ENCODE measurements around the gene FGD5.

Gene FGD5

GRCh38 chr3:14827776-14828175 lies 9.0 kb downstream of the FGD5 start:
- Histone ChIP-seq H3K4me1 (ENCODE audit: control insufficient read depth, insufficient read depth, low read length, poor library complexity, severe bottlenecking) (no peaks in the 10 kb centered on the region), H3K27me3 (replicated peaks; ENCODE audit: control insufficient read depth, insufficient read depth, low read length, poor library complexity, severe bottlenecking) (no peaks in the 10 kb centered on the region), H3K4me3 (ENCODE audit: insufficient read depth, low read depth, low read length, poor library complexity, severe bottlenecking) (no peak overlapping the region), H3K36me3 (ENCODE audit: control insufficient read depth, insufficient read depth, low read length) (no peaks in the 10 kb centered on the region), H3K9me3 (ENCODE audit: control insufficient read depth, low read length) (no peaks in the 10 kb centered on the region), H3K27ac (ENCODE audit: insufficient read depth, low read length, poor library complexity, severe bottlenecking) (no peak overlapping the region)
- DNase-seq: no peak

GRCh38 chr3:14829811-14830210 lies 11.0 kb downstream of the FGD5 start:
- no peak overlapping the region for H3K27ac ChIP-seq (ENCODE audit: insufficient read depth, low read length, poor library complexity, severe bottlenecking)
- no peaks in the 10 kb centered on the region for H3K27me3 ChIP-seq (replicated peaks; ENCODE audit: control insufficient read depth, insufficient read depth, low read length, poor library complexity, severe bottlenecking)
- no peak overlapping the region for H3K4me3 ChIP-seq (ENCODE audit: insufficient read depth, low read depth, low read length, poor library complexity, severe bottlenecking)
- DNase-seq: no peak
- no peaks in the 10 kb centered on the region for H3K36me3 ChIP-seq (ENCODE audit: control insufficient read depth, insufficient read depth, low read length)
- H3K4me1 ChIP-seq (ENCODE audit: control insufficient read depth, insufficient read depth, low read length, poor library complexity, severe bottlenecking): no peaks in the 10 kb centered on the region
- no peaks in the 10 kb centered on the region for H3K9me3 ChIP-seq (ENCODE audit: control insufficient read depth, low read length)

GRCh38 chr3:14831916-14832450 lies 13.2 kb downstream of the FGD5 start:
- H3K4me3 ChIP-seq (ENCODE audit: insufficient read depth, low read depth, low read length, poor library complexity, severe bottlenecking): no peak overlapping the region
- H3K36me3 ChIP-seq (ENCODE audit: control insufficient read depth, insufficient read depth, low read length): no peaks in the 10 kb centered on the region
- no peaks in the 10 kb centered on the region for H3K9me3 ChIP-seq (ENCODE audit: control insufficient read depth, low read length)
- no peak overlapping the region for H3K27ac ChIP-seq (ENCODE audit: insufficient read depth, low read length, poor library complexity, severe bottlenecking)
- DNase-seq: no peak
- no peaks in the 10 kb centered on the region for H3K4me1 ChIP-seq (ENCODE audit: control insufficient read depth, insufficient read depth, low read length, poor library complexity, severe bottlenecking)
- H3K27me3 ChIP-seq (replicated peaks; ENCODE audit: control insufficient read depth, insufficient read depth, low read length, poor library complexity, severe bottlenecking): no peaks in the 10 kb centered on the region

- Histone ChIP-seq H3K4me3 (ENCODE audit: insufficient read depth, low read depth, low read length, poor library complexity, severe bottlenecking) (no peak overlapping the region), H3K9me3 (ENCODE audit: control insufficient read depth, low read length) (no peaks in the 10 kb centered on the region), H3K4me1 (ENCODE audit: control insufficient read depth, insufficient read depth, low read length, poor library complexity, severe bottlenecking) (no peaks in the 10 kb centered on the region), H3K27me3 (replicated peaks; ENCODE audit: control insufficient read depth, insufficient read depth, low read length, poor library complexity, severe bottlenecking) (no peaks in the 10 kb centered on the region), H3K27ac (ENCODE audit: insufficient read depth, low read length, poor library complexity, severe bottlenecking) (no peak overlapping the region), H3K36me3 (ENCODE audit: control insufficient read depth, insufficient read depth, low read length) (no peaks in the 10 kb centered on the region)
- no peak for DNase-seq
Measured at GRCh38 chr3:14832975-14833722, 14.4 kb downstream of the FGD5 start.

DNA sequence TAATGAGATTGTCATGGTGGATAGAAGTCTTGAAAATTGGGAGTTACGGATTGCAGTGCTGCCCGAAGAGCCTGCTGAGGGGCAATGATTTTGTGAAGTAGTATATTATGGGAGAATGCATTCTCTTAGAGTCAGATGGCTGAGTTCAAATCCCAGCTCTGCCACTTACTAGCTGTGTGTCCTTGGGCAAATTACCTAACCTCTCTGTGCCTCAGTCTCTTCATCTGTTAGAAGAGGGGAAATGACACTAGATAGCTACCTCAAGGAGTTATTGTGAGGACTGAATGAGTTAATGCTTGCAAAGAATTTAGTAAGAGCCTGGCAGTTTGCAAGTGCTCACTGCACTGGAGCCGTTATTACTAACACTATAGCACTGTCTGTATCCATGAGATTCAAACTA lies 15.4 kb downstream of the FGD5 start:
- peaks cover 2% of the 10 kb centered on the region for H3K4me1 ChIP-seq (ENCODE audit: control insufficient read depth, insufficient read depth, low read length, poor library complexity, severe bottlenecking)
- no peak overlapping the region for H3K4me3 ChIP-seq (ENCODE audit: insufficient read depth, low read depth, low read length, poor library complexity, severe bottlenecking)
- H3K9me3 ChIP-seq (ENCODE audit: control insufficient read depth, low read length): no peaks in the 10 kb centered on the region
- H3K27ac ChIP-seq (ENCODE audit: insufficient read depth, low read length, poor library complexity, severe bottlenecking): no peak overlapping the region
- DNase-seq: no peak
- H3K27me3 ChIP-seq (replicated peaks; ENCODE audit: control insufficient read depth, insufficient read depth, low read length, poor library complexity, severe bottlenecking): no peaks in the 10 kb centered on the region
- no peaks in the 10 kb centered on the region for H3K36me3 ChIP-seq (ENCODE audit: control insufficient read depth, insufficient read depth, low read length)

GRCh38 chr3:14834807-14835466 lies 16.2 kb downstream of the FGD5 start:
- no peak overlapping the region for H3K4me3 ChIP-seq (ENCODE audit: insufficient read depth, low read depth, low read length, poor library complexity, severe bottlenecking)
- H3K4me1 ChIP-seq (ENCODE audit: control insufficient read depth, insufficient read depth, low read length, poor library complexity, severe bottlenecking): peaks cover 2% of the 10 kb centered on the region
- no peak for DNase-seq
- H3K27me3 ChIP-seq (replicated peaks; ENCODE audit: control insufficient read depth, insufficient read depth, low read length, poor library complexity, severe bottlenecking): no peaks in the 10 kb centered on the region
- H3K36me3 ChIP-seq (ENCODE audit: control insufficient read depth, insufficient read depth, low read length): no peaks in the 10 kb centered on the region
- H3K27ac ChIP-seq (ENCODE audit: insufficient read depth, low read length, poor library complexity, severe bottlenecking): no peak overlapping the region
- H3K9me3 ChIP-seq (ENCODE audit: control insufficient read depth, low read length): no peaks in the 10 kb centered on the region

DNA sequence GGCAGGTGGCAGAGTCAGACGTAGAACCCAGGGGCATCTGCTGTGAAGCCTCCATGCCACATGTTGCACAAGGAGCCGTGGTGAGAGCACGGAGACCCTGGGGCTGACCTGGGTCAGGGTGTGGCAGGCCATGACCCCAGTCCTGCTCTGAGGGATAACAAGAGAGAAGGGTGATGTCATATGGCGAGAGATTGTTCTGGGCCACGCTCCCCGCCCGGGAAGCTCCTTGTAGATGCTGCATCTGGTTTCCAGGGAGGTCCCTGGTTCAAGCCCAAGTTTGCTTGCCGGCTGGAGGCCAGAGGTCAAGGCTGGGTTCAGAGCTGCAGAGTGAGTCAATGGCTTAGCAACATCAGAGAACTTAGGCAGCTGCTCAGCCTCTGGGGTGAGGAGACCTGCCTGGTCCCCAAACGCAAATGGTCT lies 17.3 kb downstream of the FGD5 start:
- Histone ChIP-seq H3K27ac (ENCODE audit: insufficient read depth, low read length, poor library complexity, severe bottlenecking) (no peak overlapping the region), H3K9me3 (ENCODE audit: control insufficient read depth, low read length) (no peaks in the 10 kb centered on the region), H3K4me3 (ENCODE audit: insufficient read depth, low read depth, low read length, poor library complexity, severe bottlenecking) (no peak overlapping the region), H3K4me1 (ENCODE audit: control insufficient read depth, insufficient read depth, low read length, poor library complexity, severe bottlenecking) (peaks cover 2% of the 10 kb centered on the region), H3K36me3 (ENCODE audit: control insufficient read depth, insufficient read depth, low read length) (no peaks in the 10 kb centered on the region), H3K27me3 (replicated peaks; ENCODE audit: control insufficient read depth, insufficient read depth, low read length, poor library complexity, severe bottlenecking) (no peaks in the 10 kb centered on the region)
- DNase-seq: no peak

DNA sequence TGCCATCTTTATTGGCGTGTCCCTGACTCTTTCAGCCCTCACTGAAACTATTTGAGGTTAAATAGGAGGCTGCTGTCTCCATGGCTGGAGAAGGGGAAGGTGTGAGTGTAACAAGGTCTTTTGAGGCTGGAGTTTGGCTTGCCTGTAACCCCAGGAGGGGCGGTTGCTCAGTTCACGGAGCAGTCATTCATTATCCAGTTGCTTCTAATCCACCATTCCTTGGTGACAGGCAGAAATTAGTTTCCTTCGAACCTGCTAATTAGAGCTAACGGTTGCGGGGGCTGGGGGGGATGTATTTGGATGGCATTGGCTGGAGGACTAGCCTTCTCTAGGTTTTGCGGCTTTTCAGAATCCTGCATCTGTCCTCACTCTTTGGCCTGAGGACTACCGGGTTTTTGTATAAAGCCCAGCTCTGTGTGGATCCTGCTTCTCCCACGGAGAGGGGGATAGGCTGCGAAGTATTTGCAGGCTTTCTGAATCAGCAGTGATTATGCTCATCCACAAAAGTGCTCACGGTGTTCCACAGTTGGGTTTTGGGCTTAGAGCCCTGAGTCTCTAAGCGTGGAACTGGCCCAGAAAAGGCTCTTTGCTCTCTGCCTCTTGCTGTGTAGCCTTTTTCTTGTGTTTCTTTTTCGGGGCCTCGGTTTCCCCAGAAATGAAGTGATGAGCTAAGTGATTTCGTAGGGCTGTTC lies 18.6 kb downstream of the FGD5 start:
- DNase-seq: no peak
- Histone ChIP-seq H3K9me3 (ENCODE audit: control insufficient read depth, low read length) (no peaks in the 10 kb centered on the region), H3K27me3 (replicated peaks; ENCODE audit: control insufficient read depth, insufficient read depth, low read length, poor library complexity, severe bottlenecking) (no peaks in the 10 kb centered on the region), H3K4me3 (ENCODE audit: insufficient read depth, low read depth, low read length, poor library complexity, severe bottlenecking) (no peak overlapping the region), H3K36me3 (ENCODE audit: control insufficient read depth, insufficient read depth, low read length) (no peaks in the 10 kb centered on the region), H3K27ac (ENCODE audit: insufficient read depth, low read length, poor library complexity, severe bottlenecking) (no peak overlapping the region), H3K4me1 (ENCODE audit: control insufficient read depth, insufficient read depth, low read length, poor library complexity, severe bottlenecking) (peaks cover 2% of the 10 kb centered on the region)

DNA sequence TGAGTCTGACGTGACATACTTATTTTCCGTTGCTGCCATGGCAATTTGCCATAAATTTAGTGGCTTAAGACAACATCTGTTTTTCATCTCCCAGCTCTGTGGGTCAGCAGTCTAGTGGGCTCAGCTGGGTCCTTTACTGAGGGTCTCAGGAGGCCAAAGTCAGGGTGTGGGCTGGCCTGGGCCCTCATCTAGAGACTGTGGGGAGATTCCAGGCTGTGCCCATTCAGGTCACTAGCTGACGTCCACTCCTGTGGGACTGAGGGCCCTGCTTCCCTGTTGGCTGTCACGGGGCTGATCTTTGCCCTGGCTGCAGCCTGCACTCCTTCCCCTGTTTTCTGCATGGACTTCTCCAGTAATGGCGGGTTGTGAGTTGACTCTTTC lies 19.1 kb downstream of the FGD5 start:
- Histone ChIP-seq H3K4me1 (ENCODE audit: control insufficient read depth, insufficient read depth, low read length, poor library complexity, severe bottlenecking) (peaks cover 2% of the 10 kb centered on the region), H3K9me3 (ENCODE audit: control insufficient read depth, low read length) (no peaks in the 10 kb centered on the region), H3K36me3 (ENCODE audit: control insufficient read depth, insufficient read depth, low read length) (no peaks in the 10 kb centered on the region), H3K27ac (ENCODE audit: insufficient read depth, low read length, poor library complexity, severe bottlenecking) (no peak overlapping the region), H3K27me3 (replicated peaks; ENCODE audit: control insufficient read depth, insufficient read depth, low read length, poor library complexity, severe bottlenecking) (no peaks in the 10 kb centered on the region), H3K4me3 (ENCODE audit: insufficient read depth, low read depth, low read length, poor library complexity, severe bottlenecking) (no peak overlapping the region)
- no peak for DNase-seq

GRCh38 chr3:14839236-14839635 lies 20.5 kb downstream of the FGD5 start:
- H3K27me3 ChIP-seq (replicated peaks; ENCODE audit: control insufficient read depth, insufficient read depth, low read length, poor library complexity, severe bottlenecking): no peaks in the 10 kb centered on the region
- no peaks in the 10 kb centered on the region for H3K36me3 ChIP-seq (ENCODE audit: control insufficient read depth, insufficient read depth, low read length)
- no peak for DNase-seq
- no peak overlapping the region for H3K27ac ChIP-seq (ENCODE audit: insufficient read depth, low read length, poor library complexity, severe bottlenecking)
- H3K4me3 ChIP-seq (ENCODE audit: insufficient read depth, low read depth, low read length, poor library complexity, severe bottlenecking): no peak overlapping the region
- no peaks in the 10 kb centered on the region for H3K9me3 ChIP-seq (ENCODE audit: control insufficient read depth, low read length)
- peaks cover 2% of the 10 kb centered on the region for H3K4me1 ChIP-seq (ENCODE audit: control insufficient read depth, insufficient read depth, low read length, poor library complexity, severe bottlenecking)
